Measurements from ENCODE around the gene CEP112.

CEP112 gene

DNA sequence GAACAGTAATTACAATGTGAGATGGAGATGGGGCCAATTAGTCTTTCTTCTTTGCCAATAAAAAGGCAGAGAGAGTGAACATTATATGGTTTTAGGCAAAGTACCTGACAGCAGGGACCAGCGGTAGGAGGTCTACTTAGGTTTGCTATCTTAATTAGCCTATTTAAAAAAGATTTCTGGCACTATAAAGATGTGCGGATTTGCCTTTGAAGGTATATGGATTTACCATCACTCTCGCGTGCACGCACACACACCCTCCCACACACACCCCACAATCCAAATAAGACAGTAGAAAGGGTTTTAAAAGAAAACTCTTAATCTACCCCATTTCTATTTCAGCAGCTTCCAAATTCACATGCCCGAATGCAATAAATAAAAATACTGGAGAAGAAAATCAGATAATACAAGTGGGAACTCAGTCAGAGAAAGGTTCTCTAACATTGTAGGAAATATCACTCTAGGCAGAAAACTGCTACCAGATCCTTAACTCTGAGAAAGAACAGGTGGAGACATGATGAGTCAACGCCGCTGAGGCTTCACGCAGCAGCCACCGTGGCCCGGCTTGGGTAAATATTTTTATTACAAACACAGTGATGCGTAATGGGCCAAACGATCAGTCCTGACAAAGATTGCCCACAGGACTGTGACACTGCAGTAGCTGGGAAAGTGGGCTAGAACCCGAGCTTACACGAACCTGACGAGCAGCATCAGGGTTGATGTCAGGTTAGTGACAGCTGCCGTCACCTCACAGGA lies 563.9 kb downstream of the CEP112 start:
- no peak for DNase-seq

DNA sequence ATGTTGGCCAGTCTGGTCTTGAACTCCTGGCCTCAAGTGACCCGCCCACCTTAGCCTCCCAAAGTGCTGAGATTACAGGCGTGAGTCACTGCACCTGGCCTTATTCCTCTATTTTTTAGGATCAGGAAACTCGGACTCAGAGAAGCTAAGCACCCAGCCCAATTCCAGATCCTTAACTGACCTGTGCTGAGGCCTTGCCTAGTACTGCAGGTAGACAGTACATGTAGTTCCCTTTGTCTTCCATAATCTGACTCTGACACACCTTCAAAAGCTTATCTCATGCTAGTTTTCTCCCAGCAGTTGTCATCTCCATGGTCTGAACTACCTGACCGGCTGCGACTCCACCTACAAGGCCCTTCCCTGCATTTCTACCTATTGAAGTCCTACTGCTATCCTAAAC lies 564.8 kb downstream of the CEP112 start:
- DNase-seq = no peak

DNA sequence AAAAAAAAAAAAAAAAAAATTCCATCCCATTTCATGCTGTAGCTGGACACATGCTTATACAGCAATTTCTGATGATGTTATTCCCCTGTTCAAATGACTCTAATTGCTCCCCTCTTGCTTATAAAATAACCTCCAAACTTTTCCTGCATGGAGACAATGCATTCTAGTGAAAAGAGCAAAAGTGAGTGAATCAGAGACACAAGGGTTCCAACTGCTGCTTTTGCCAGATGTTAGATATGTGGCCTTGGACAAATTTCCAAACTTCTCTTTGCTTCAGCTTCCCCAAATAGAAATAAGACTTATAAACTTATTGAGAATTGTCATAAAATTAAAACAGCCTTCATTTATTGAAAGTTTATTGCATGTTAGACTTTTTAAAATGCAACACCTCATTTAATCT lies 565.5 kb downstream of the CEP112 start:
- no peak for DNase-seq

DNA sequence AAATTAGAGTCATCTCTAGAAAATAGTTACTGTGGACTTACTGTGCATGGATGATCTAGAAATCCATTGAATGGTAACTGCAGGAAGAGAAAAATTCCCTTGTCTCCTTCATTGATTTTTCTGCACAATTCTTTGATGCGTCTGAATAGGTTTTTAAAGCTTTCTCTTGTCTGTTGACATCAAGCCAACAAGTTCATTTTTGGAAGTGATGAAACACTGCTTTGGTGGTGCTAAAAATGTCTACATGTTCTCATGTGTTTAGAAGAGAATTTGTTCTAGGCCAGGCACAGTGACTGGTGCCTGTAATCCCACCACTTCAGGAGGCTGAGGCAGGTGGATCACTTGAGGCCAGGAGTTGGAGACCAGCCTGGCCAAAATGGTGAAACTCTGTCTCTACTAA lies 573.4 kb downstream of the CEP112 start:
- no peak for DNase-seq

DNA sequence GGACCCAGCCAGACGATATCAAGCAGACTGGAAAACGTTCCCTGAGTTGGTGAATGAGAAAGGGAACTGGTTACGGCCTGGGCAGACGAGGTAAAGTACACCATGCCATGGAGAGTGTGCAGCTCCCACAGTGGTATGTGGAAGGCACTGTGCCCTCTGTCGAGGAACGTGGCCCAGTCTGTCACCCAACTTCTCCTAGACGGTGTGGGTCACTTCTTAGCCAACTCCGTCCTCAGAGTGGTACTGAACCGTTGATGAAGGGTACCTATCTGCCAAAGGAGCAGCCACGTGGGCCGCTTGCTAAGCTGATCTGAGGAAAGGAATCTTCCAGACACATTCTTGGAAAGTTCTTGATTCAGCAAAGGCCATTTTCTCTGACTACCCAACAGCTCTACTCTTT lies 574.4 kb downstream of the CEP112 start:
- DNase-seq = no peak

DNA sequence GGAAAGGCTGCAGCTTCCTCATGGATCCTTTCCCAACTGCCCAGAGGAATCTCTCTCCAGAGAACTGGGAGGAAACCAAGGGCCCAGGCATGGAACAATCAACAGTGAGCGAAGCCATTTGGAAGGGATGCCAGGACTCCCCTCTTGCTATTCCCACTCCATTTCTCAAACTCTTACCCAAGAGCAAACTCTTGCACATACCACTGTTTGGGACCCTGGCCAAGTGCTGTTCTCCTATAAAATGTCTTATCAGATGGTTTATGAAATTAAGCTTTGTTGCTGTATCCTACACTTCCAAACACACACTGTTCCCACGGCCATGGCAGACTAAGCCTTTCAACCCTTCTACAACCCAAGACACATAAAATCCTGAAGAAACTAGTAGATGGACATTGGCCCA lies 582.2 kb downstream of the CEP112 start:
- DNase-seq = no peak

DNA sequence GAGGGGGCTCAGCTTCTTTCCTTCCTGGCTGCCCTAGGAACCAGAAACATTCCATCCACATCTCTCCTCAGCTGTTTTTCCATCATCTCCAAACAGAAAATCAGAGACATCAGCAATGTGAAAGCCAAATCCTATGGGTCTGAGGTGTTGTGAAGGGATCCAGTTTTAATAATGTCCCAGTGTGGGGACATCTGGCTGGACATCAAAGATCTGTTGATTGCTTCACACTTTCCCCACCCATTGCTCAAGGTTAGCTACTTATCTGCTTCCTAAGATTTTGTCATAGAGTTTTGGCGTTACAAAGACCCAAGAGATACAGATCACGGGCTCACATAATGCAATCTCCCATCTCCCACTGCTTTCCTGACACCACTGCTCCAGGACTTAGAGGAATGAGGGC lies 582.6 kb downstream of the CEP112 start:
- no peak for DNase-seq

DNA sequence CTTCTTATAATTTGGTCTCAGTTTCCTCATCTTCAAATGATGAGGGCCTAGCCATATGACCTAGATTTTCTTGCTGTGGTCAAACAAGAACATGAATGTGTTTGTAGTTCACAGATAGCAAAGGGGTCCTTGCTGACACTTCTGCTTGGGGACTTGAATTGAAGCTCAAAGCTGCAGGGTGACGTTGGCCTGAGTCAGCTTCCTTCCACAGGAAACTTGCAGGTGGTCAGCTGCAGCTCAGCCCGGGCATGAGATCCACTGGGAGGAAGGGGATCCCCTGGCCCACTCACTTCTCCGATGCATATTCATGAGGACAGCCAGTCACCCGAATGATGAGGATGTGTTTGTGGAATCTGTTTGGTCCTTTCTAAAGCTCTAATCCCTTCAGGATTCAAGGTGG lies 587.9 kb downstream of the CEP112 start:
- no peak for DNase-seq

DNA sequence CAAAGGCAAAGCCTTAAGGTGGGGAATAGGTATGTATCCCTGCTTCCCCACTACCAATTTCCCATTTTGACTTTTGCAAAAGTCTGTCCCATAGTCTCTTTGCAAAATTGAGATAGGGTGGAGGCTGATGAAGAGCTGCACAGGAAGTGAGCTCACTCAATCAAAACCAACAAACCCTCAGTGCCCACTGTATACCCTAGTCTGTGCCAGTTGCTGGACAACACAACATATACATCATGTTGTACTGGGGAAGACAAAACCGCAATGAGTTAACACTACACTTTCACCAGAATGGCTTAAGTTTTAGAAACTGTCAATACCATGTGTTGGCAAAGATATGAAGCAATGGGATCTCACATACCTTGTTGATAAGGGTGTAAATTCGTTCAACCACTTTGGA lies 590.1 kb downstream of the CEP112 start:
- no peak for DNase-seq

DNA sequence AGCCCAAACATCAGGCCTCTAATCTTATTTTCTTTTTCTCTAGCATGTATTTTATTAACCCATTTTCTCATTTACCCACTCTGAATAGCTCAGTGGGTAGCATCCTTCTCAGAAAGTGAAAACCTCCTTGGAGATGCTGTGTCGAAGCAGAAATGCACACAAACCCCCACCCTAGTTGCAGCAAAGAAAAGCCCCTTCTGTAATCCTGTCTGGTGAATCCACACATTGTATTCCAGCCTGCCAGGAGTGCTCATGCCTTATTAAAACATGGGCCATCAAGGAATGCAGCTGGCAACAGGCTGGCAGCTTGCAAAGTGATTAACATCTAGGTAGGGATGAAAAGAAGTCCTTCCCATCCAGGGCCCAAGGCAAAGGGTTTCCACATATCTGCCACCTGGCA lies 590.8 kb downstream of the CEP112 start:
- no peak for DNase-seq

DNA sequence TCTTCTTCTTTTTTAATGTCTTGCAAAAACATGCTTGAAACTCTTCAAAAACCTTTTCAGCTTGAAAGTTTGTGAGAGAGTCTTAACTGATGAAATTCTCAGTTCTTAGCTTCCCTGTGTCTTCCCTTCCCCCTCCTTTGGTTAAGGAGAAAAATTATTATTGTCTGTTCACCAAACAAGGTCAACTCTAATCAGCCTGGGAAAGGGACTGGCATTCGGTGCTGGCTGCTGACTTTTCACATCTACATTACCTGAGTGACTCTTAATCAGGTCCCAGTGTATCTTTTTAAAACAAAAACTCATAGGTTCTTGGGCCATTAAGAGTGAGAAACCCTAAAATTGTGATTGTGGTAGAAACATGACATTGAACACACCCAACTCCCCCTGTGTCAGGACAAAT lies 591.4 kb downstream of the CEP112 start:
- no peak for DNase-seq

DNA sequence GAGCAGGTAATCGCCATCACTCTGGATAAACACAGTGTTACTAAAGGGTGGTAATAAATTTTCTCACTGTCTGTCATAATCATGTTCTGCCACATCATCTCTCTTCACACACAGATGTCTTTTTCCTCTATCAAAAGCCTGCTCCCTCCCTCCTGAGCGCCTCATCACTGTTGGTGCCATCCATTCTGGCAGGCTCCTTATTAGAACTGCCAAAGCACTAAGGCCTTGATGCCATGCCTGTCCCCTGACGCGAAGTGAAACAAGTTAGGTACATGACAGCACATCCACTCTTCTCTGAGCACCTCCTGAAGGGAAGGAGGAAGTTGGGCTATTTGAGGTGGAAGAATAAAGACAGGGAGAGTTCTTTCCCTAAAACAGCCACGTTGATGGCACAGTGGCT lies 592.3 kb downstream of the CEP112 start:
- no peak for DNase-seq

DNA sequence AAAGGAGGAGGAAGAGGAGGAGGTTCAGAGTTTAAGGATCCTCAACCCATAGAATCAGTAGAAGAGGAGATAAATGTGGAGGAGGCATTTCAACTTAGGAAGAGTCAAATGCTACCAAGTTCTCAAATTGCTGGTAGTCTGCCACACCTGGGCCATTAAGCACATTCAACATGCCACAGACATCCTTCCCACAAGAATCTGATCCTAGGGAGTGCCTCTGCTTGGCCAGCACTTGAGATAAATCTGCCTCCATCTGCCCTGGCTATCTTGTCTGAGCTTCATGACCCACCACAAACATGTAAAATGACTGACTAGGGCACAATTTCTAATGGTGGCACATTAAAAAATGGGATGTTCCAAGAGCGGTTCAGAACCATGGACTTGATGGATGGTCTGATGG lies 593.2 kb downstream of the CEP112 start:
- DNase-seq = no peak

DNA sequence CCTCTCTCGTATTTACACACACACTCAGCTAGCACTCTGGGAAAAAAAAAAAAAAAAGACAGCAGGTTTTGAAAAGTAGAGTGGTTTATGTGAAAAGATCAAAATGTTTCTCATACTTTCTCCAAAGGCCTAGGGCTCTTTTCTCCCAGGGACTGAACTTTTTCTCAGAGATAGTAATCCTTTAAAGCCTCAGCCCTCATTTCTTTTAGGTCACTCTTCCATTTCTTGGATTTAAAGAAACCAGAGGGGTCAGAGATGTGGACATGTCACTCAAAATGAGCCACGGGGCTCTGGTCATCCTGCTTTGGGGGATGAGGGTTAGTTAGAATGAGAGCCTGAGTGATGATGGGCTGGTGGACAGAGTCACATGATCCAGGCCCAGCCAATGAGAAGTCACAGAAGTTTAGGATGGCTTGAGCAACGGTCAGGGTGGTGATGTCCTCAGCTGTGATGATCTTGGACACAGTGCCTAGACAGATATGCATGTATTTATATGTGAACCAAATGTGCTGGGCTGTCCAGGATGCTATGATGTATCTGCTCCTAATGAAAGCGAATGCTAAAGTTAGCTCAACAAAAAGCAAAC lies 596.8 kb downstream of the CEP112 start:
- DNase-seq = no peak

DNA sequence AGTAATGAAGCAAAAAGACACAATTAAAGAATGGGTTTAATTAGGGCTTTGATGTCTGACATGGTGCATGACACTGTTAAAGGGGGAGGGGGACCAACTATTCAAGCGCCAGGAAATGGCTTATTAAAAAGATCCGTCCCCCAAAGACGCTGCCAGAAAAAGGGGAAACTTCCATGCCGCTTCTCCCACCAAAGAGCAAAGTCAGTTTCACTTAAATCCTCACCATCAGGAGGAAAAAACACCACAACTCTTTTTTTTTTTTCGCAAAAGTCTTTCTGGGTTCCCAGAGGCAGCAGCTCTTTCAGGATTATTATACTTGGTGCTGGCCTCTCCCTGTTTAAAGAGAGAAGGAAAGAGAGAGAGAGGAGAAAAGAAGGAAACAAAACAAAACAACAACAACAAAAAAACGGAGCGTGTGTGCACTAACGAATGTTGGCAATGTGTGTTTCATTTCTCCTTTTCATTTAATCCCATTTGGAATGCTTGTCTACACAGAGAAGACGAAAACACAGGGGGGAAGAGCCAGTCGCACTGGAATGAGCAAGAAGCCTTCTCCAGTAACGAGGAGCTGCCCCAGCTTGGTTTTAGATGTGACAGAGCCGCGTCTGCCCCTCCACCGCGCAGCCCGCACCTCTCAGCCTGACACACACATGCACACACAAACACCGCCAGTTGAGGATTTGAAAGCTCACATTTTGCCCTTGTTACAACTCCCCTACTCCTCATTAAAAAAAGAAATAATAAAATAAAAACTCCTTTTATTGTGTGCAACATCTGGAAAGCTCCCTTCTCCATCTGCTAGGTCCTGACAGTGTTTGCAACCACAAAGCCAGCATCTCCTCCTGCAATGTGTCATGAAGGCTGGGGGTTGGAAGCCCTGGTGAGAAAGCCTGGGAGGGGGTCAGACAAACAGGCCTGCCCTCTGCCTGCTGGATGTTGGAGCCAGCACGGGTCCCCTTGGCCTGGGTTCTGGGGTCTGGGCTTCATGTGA lies 597.8 kb downstream of the CEP112 start:
- no peak for DNase-seq

DNA sequence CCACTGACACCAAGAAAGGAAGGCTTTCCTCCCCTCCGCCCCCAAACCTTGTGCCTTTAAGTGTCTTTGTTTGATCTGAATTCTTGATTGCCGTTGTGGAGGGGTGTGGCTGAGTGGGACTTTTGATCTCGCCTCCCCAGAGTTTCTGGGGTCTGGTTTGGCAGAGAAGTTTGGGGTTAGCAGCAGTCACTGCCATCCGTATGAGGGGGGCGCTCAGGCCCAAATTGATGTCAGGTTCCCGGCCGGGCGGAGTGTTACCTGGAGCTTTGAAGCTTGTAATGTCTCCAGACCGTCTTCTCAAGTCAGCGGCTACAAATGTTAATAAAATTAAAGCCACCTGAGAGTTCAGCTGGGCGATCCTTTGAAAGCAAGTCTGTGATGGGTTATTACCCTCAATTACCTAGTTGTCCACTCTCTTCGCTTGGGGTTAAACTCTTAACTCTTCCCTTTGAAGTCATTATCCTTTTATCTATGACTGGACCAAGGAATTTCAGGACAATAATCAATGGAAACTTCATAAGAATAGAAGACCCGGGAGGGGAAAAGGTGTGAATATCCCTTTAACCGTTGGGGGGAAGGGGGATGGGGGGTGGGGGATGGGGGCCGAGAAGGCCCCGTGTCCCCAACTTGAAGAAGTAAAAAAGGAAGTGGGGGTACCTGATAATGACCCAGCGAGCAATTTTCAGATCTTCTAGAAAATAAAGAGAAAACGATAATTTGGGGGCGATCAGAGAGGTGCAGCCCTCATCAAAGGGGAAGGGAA lies 598.7 kb downstream of the CEP112 start:
- DNase-seq = no peak

DNA sequence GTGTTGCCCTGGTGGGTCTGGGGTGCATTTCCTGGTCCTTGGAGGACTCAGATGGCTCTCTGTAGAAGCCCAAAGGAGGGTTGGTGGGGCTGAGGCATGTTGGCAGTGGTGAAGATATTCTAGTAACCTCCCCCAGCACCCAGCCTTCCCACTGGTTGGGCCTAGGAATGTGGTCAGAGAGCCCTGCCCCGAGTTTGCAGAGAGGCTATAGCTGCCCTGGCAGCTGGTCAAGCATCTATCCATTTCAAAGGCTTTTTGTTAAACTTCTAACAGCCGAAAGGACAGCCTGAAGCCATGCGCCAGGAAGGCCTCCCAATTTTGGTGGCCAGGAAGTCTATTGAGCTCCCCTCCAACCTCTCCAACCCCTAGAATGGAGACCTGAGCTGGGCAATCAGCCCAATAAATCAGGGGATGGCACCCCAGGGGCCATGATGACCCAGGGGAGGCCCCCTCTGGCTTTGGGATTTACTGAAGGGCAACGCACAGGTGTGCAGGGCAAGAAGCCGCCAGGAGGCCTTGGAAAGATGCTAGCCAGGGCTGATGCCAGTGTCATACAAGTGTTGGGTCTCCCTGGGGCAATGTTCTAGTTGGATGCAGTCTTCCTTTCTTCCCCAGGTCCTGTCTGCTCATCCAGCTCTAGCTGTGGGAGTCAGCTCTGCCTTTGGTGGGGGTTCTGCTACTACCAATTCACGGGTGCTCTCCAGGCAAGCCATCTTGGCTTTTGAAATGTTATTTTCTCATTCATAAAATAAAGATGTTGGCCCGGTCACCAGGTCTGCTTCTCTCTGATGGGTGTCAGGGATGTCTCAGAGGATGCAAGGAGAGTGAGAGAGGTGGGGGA lies 599.6 kb downstream of the CEP112 start:
- no peak for DNase-seq

DNA sequence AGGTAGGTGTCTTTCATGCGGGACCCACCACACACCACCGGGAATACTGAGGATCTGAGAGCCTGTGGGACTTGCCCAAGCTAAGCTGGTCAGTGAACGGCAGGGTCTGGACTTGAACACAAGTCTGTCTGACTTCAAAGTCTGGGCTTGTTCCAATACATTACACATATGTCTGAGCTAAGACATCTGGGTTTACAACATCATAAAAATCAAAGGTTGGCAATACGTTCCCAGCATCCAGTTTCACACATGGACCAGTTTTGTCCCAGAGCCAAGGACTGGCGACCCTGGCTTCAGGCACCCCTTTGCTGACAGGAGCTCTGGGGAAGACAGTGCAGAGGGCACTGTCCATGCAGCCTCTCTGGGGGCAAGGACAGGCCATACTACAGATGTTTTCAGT lies 602.6 kb downstream of the CEP112 start:
- DNase-seq = no peak

DNA sequence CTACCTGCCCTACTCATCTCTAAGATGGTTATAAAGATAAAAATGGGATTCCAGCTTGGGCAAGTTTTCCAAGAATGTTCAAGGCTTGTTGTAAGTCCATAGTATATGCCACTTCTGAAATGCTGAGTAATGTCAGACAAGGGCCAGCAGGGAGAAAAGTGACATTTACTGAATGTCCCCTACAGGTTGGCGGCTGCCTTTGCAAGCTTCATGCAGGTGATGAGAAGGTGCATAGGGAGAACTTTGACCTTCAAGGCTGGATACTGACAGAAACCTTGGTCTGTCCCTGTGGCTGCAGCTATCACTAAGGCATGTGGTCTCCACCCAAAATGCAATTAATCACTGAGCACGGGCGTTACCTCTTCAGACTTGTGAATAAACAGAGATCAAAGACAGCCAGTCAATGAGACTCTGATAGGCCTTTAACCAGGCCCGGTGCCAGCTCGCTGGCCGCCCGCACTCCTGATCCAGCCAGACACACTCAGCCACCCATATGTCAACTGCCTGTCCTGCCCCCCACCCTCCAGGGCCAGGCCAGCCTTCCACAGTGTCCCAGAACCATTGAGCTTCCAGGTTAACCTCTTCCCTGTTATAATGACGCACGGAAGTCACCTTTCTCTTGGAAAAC lies 603.6 kb downstream of the CEP112 start:
- DNase-seq = no peak

DNA sequence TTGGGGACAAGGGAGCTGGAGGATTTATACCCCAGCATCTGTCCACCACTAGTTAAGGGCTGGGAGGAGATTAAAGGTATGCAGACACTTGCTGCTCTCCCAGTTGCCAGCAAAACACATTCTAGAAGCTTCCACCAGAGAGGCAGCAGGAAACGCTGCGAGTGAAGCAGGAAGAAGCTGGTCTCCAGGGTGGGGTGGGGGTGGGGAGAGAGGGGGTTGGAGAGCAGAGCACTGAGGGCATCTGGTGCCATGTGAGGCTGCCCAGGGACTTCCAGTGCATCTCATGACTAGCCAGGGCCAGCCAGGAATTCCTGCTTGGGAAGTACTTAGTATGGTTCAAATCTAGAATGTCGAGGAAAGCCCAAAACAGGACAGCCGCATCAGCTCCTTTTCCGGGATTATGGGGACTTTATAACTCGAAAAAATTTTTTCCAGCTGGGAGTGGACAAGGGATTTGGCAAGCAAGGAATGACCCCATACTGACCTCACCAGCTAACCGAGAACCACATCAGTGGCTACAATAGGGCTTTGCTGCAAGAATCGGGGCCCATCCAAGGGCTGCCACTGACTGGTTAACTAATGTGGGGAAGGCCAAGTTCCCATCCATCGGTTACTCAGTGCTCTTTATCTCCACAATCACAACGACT lies 604.3 kb downstream of the CEP112 start:
- no peak for DNase-seq

DNA sequence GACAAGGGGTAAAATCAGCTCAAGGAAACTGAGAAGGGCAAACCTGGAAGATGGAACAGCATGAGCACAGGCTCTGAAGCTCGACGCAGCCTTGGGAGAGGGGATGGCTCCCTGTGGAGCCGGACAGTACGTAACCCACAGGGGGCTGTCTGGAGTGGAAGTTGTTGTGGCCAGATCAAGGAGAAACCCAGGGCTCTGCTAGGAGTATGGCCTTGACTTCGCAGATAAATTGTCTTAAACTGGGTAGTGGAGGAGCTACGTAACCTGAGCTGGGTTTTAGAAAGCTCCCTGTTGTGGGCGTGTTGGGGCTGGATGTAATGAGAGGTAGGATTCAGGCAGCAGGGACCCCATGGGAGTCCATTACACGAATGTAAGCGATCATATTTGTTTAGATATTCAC lies 605.0 kb downstream of the CEP112 start:
- no peak for DNase-seq

All from midbrain (tissue), 1 donor.